NT2/D1 (cell line): ENCODE data around the gene DNAI2.

Source experiments
- SUZ12 ChIP-seq: IDR thresholded peaks from 2 replicates; pipeline ENCODE4 v1.6.1; 2011; ENCODE audit not compliant: insufficient read length, insufficient read depth; ENCODE audit errors: extremely low read depth
- YY1 ChIP-seq: IDR thresholded peaks from 2 replicates; pipeline ENCODE4 v1.6.1; 2011; ENCODE audit not compliant: insufficient read length, insufficient read depth
- ZNF274 ChIP-seq: IDR thresholded peaks from 2 replicates; pipeline ENCODE4 v1.6.1; 2011; ENCODE audit warnings: mild to moderate bottlenecking, low read depth, low read length

DNA sequence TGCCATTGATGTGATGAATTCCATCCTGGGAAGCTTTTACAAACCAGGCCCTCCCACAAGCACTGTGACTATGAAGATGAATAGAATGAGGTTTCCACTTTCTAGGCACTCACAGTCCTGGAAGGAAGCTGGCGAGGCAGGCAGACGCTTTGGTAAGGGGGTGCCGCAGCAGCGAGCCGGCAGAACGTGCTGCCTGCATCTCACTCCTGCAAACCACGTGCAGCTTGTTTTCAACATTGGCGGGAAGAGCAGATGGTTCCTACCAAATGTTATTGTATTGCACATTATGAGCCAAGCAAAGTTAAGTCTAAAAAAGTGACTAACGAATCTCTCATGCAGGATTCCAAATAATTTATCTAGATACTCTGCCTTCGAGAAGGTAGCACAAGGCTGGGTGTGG, 3.7 kb upstream of the DNAI2 start:
- TF ChIP-seq YY1 (no peak), SUZ12 (no peak), ZNF274 (no peak)
